GM18870 (cell line): ENCODE results near the gene ZNF827.

Source experiments
- ATAC-seq: cut with Tn5 transposase; IDR thresholded peaks from one replicate; pipeline ENCODE4 v1.9.1; 2021; ENCODE audit warnings: moderate library complexity; ENCODE audit not compliant: unreplicated experiment

Gene ZNF827

DNA sequence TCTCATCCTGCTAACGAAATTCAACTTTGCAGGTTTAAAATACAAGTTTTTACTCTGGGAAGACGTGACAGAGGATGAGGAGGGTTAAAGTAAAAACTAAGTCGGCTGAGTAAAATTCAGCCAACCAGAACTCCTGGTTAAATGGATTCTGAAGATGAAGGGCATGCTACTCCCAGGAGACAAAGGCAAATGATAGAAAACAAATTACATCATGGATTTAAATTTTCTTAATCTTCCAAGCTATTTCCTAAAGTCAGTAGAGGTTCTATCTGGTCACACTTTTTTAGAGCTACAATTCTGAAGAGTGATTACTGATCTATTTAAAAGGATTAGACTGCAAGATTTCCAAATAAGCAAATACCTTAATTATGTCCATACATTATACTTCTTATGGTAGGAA is 47.9 kb downstream of the ZNF827 start:
- no peak for ATAC-seq

DNA sequence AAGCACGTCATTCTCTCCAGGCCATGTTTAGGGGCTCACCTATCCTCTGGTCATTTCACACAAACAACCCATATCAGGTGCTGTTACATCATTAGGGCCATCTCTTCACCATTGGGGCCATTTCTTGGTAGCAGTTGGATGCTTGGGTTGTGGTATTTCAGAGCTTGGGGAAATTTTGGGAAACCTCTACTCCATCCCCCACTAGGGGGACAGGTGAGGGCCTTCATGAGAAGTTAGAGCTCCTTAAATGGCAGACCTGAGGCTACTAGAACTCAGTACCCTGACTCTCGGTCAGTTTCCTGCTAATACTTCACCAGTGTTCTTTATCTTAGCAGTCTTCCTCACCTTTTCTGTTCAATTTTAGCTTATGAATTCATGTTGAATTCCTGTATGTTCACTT is 50.2 kb downstream of the ZNF827 start:
- ATAC-seq: no peak

DNA sequence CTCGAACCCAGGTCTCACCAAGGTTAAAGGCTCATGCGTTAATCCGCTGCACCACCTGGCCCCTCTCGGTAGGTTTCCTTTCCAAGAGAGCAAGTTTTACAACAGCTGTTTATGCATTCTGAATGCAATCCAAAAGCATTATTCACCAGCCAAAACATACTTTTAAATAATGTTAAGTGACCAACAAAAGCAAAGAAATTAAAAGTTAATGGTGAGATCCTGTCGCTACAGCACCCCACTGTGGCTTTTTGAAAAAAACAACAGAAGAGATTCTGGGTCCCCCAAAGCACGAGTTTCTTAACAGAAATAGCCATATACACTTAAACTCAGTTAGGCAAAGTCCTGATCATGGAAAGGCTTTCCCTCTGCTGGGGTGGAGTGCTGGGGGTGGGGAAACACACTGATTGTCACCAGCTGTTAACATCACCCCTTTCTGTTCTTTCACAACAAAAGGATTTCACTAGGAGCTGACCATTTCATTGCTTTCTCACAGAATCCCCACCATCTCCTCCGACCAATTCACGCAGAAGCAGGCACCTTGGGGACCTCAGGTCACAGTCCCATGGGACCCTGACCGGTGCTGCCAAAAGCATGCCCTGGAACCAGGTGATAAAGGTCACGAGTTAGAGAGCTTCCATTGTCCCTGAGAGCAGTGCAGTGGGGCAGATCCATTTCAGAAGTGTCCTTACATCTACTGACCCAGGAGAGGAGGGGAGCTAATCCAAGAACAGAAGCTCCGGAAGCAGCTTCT is 51.2 kb downstream of the ZNF827 start:
- ATAC-seq: no peak

DNA sequence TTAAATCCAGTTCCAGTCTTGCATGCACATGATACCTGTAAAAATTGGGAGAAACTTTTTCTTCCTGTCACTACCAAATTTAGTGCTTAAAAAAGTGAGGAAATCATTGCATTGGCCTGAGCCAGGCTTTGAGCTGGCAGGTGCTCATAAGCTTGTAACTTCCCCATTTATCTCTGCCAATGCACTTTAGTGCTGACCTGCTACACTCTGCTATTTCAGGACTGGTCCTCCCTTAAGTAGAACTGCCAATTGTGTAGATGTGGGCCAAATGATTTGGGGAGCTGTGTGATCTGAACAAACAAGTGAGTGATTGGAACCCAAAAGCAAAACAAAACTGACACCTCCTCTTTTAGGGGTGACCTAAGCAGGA is 51.8 kb downstream of the ZNF827 start:
- ATAC-seq: no peak

DNA sequence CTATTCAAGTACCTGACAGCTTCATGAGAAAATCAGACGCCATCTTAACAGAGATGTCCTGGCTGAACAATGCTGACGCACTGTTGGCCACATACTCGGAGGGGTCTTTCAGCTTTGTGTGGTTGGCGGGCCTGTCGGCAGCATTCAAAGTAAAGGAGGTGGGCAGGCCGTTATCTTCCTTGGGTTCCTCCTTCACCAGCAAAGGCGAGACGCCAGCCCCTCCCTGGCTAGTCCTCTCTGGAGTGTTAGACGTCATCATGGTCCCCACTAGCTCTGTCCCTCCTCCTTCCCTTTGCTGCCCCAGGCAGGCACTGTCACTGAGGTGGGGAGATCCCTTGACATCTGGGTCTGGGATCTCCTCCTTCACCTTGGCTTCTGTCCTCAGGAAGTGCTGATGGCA is 53.0 kb downstream of the ZNF827 start:
- no peak for ATAC-seq

DNA sequence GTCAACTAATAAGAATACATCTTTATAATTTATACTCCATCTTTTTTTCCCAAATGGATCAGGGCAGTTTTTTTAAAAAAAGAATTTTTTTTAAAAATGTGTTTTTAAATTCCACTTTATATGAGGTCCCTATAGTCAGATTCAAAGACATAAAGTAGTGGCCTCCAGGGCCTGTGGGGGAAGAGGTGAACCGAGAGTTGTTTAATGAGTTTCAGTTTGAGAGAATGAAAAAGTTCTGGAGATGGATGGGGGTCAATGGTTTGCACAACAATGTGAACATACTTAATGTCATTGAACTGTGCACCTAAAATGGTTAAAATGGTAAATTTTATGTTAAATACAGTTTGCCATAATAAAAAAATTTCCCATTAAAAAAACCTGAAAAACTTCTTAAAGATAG is 53.8 kb downstream of the ZNF827 start:
- ATAC-seq: no peak

DNA sequence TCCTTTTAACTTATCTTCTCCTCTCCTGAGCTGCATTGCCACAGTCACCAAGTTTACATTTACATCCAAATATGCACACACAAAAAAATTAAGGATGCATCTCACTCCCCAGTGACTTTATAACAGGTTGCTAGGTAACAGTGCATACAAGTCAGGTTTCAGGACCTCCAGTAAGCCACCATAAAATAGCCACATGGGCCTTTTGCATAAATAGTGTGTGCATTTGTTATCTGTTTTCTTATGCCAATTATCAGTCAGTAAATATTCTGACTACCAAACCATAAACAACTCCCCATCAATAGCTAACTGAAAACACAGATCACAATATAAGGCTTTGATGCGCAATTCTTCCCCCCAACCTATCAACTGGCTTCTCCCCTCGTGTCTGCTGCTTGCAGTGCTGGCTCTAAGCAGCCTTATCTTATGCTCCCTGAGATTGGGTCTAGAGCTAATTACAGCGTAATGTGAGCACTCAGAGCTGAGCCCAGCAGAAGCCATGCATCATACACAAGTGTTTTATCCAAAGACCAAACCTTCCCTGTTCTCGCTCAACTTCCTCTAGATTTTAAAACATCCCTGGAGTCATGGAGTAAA is 55.4 kb downstream of the ZNF827 start:
- no peak for ATAC-seq

DNA sequence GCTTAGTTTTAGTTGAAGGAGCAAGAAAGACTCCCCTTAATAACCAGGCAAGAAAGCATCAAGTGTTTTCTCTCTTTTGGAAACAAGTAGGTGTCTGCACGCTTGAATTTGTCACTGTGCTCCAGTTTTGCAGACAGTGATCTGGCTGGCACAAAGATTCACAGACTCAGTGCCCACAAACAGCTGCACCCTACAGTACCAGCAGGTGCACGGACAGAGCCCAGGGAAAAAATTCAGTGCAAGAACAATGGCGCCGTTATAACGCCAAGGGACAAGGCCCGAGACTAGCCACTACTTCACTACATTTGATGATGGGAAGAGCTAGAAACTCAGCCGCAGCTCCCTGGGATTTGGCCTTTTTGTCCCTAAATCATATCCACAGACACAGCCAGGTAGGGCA is 56.0 kb downstream of the ZNF827 start:
- ATAC-seq: no peak

DNA sequence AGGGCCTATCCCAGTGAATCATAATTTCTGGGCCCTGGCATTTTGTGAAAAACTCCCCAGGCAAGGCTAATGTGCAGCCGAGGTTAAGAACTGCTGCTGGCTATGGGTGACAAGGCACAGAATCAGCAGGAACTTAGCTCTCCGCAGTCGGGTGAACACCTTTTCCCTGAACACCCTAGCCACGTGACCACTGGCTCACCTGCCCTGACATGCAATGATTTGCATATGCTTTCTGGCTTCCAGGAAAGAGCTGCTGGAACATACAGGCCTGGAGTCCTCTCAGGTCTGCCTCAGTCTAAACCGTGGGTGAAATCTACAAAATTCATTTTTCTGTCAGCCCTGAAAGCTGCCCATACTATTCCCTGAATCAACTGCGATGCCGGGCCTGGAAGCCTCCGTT is 56.6 kb downstream of the ZNF827 start:
- ATAC-seq: peak; percentile 49

DNA sequence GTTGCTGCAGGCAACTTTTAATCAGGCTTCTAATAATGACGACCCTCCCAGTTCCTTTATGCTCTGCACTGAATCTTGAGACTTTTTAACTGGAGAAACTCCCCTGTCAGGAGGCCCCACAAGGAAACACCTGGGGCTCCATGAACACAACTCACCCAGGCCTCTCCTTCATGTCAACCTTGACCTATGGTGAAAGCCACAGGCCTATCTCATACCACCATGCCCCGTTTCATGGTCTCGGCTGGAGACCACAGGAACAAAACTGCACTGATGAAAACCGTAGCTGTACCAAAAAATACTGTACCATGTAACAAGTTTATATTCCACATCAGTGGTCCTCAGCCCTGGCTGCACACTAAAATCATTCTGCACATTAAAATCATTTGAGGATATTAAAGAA is 57.0 kb downstream of the ZNF827 start:
- peak; percentile 64 for ATAC-seq

DNA sequence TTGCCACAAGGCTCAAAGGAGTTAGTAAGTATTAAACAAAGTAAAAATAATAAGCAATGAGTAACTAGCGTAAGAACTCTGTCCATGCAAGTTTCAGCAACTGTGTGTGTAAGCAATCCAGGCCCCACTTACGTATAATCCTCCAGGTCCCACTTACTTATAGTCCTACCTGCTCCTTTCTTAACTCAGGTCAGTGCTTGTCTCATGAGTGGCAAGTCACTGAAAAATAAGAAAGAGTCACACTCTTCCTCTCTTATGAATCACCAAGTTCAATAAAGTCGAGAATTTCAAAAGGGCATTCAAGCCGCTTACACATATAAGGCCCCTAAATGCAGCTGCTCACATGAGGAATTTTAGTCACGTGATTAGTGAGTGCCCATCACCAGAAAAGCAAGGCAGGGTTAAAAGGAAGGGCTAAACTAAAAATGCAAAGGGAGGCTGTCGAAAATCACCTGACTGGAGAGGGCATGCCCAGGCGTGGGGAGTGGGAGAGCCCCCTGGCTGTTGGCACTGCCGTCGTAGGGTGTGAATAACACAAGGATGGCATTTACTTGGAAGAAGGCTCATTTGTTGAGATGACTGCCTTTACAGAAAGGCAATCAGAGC is 58.2 kb downstream of the ZNF827 start:
- no peak for ATAC-seq

DNA sequence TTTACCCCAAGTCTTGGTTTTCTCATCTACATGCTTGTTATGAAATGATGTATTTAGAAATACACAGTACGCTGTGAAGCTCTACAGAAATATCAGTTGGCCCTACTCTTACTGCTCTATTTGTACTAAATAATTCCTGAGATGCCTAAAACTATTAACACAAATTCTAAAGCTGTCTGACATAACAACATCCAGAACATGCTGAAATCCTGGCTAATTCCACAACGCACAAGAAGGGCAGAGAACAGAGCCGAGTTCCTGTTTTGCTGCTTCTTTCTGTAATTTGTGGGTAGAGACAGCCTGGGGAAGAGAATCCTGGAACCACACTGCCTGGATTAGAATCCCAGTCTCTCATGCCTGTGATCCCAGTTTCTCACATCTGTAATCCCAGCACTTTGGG is 59.0 kb downstream of the ZNF827 start:
- no peak for ATAC-seq

DNA sequence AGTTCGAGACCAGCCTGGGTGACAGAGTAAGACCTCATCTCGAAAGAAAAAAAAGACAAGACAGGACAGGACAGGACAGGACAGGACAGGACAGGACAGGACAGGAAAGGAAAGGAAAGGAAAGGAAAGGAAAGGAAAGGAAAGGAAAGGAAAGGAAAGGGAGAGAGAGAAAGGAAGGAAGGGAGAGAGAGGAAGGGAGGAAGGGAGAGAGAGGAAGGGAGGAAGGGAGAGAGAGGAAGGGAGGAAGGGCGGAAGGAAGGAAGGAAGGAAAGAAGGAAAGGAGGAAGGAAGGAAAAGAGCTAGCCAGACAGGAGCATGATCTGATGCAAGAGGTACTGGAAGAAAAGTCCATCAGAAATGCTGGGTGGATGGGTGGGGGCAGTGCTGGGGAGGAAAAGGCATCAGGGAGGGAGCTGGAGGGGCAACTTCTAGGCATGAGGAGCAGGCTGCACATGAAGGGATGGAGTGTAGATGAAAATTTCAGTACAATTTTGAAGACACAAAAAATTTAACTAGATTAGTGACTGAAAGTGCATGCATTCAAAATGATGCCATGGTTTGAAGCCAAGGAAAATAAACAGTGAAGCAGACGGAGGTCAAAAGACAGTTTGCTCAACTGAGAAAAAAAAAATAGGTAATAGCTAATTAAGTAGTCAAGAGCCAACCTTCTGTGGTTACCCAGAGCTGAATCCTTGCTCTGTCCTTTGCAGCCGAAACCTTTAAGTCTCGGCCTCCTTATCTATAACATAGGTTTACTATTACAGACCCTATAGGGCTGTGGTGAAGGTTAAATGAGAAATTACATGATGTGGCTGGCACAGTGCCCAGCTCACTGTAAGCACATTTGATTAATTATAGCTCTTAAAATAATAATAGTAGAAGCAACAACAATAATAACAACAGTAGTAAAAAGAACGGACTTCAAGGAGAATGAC is 59.9 kb downstream of the ZNF827 start:
- ATAC-seq: no peak

DNA sequence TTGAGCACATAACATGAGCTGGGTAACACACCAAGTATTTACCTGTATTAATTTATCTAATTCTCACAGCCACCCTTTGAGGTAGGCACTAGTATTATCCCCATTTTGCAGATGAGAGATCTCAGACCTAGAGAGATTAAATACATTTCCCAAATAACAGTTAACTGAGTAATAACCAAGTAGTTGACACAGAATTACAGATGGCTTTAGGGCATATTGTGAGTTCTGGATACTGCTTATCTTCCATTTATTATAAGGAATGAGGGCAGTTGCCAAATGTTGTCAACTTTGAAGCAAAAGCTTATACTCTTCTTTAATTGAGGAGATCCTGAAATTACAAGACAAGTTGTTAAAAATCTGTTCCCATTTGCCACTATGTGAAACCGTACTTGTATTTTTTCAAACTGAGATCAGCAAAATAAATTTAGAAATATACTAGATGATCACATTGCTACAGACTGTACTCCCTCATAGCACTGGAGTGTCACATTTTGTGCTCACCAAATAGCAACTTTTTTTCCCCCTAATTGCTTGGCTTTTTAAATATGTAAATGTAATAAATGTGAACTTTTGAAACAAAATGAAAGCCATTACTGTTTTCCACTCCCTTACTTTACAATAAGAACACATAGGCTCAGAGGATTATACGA is 62.0 kb downstream of the ZNF827 start:
- ATAC-seq: no peak

DNA sequence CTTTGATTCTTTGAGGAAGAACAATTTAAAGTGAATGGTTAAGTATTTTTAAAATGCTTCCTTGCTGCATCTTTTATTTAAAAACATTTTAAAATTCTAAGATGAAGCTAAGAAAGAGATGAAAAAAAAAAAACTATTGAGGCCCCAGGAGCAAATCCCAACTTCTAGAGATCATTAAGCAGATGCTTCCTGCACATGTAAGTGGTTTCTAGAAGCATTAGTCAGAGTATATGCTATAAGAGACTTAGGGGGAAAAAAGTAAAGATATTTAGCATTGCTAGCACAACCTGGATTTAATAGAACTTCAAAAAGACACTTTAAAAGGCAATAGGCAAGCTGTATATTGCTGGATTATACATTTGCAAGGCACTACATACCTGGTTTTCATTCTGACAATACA is 64.7 kb downstream of the ZNF827 start:
- ATAC-seq: no peak

DNA sequence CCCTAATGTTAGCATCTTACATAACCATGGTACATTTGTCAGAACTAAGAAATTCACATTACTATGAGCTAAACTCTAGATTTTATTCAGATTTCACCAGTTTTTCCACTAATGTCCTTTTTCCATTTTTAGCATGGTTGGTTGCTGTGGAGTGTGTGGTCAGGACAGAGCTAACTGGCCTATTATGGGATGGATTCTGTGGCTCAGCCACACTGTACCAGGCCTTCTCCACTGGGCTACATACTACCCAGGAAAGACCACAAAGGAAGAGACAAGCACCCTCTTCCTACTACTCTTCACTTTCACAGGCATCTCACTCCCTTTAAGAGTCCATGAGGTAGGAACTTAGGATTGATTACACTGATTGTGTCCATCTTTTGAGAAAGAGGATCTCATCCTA is 67.4 kb downstream of the ZNF827 start:
- ATAC-seq: no peak

DNA sequence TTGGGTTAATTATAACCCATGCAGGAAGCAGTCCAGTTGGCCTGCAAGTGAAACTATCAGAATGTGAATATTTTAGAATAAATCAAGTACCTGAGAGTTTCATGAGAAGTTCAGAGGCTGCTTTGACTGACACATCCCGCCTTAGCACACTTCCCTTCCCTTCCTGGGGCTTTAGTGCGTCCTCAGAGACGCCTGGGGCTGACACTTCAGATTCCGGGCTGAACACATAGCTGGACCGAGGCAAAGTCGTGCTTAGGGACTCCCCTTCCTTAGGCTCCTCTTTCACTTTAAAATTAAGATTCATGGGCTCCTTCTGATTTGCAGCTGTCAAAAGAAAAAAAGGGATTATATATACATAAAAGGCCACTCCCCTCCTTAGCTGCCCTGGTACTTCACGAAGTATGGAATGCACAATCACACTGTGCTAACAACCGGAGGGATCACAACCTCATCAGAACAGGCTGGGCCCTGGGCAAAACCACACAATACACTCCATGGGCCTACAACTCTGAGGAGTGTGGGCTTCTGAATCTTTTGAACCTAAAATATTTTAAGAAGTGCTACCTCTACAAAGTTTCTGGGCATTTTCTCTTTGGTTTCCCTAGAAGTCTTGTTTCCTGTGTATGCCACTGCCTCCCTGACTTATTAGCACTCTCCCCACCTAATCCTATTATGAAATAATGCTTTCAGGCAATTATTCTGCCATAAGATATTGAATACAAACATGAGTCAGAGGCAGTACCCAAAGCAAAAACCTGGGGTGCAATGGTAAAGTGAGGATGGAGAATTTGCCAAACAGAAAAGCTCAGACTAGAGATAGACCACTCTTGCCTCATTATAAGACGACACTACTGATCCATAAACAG is 68.2 kb downstream of the ZNF827 start:
- no peak for ATAC-seq

DNA sequence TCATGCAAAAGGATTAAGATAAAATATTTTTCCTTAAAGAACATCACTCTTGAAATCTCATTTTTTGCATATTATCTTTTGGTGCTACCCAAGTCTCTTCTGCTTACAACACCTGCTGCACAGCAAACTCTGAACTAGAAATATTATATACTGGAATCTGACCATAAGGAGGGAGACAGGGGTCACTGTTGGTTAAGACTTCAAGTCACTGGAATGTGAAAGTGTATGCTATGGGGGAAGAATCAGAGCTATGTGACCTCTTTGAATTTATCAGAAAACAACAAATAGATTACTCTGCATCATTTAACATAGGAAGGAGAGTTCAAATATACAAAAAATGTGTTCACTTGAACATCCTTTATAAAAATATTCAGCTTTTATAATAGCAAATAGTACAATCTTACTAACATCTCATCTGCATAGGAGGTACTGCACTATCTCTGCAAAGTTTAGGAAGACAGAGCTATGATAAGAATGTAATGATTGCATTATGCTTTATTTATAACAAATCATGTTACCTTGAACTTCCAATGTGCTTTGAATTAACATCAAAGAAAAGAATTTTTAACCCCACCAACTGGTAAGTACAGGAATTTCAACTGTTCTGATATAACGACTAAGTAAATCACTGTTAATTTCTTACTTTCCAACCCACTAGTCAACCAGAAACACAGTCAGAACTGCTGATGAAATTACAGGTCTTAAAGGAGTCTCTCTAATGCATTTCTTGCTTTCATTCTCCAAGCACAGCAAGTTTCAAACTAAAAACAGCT is 69.8 kb downstream of the ZNF827 start:
- ATAC-seq: peak; percentile 68

DNA sequence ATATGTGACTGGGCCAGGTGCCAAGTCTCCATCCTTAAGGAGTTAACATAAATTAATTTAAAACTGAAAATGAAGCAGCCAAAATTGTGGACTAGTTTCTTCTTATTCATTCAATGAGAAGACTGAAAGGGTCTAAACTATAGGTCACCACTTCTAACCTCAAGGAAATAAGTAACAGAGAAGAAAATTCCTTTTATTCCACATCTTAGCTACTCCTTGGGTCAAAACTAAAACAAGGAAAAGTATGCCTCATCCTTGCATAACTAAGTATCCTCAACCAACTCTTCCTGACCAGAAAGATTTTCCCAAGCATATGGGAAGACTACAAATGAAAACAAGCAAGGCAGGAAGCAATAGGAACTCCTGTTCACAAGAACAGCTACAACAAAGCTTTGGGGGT is 71.2 kb downstream of the ZNF827 start:
- ATAC-seq: no peak
